ENCODE measurements around the gene CDK15. TPM values are rescaled to one million over a fixed set of nuclear protein-coding genes. Genes with fewer than 3 reads are reported as not detected.

The CDK15 gene
- total RNA-seq, 3 donors from 2014 or later (not counting 1 experiment from before 2014, with no cell fraction given), result 0.72 to 2.5 TPM; not detected in 1

GRCh38 chr2:201913201-201913600 is 106.9 kb downstream of the CDK15 start:
- H3K27ac ChIP-seq (ENCODE audit: low read length), result no peak overlapping the region
- H3K27me3 ChIP-seq (ENCODE audit: control insufficient read depth, insufficient read depth, low read length), result no peaks in the 10 kb centered on the region
- ATAC-seq (no peak), DNase-seq (no peak)
- TF ChIP-seq, protein P1, sequence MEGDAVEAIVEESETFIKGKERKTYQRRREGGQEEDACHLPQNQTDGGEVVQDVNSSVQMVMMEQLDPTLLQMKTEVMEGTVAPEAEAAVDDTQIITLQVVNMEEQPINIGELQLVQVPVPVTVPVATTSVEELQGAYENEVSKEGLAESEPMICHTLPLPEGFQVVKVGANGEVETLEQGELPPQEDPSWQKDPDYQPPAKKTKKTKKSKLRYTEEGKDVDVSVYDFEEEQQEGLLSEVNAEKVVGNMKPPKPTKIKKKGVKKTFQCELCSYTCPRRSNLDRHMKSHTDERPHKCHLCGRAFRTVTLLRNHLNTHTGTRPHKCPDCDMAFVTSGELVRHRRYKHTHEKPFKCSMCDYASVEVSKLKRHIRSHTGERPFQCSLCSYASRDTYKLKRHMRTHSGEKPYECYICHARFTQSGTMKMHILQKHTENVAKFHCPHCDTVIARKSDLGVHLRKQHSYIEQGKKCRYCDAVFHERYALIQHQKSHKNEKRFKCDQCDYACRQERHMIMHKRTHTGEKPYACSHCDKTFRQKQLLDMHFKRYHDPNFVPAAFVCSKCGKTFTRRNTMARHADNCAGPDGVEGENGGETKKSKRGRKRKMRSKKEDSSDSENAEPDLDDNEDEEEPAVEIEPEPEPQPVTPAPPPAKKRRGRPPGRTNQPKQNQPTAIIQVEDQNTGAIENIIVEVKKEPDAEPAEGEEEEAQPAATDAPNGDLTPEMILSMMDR (IDR thresholded peaks at IDR 0.05), result no peak
- no peak overlapping the region for H3K4me3 Mint-ChIP-seq
- H3K9me3 ChIP-seq (ENCODE audit: control insufficient read depth, insufficient read depth, low read length), result no peaks in the 10 kb centered on the region
- no peak overlapping the region for H3K4me3 ChIP-seq (ENCODE audit: low read length)
- no peaks in the 10 kb centered on the region for H3K4me1 ChIP-seq (ENCODE audit: control insufficient read depth, insufficient read depth, low read length)
- H3K27me3 Mint-ChIP-seq (ENCODE audit: low read depth in 2 of 2), result no peaks in the 10 kb centered on the region
- no peaks in the 10 kb centered on the region for H3K36me3 ChIP-seq (ENCODE audit: control insufficient read depth, insufficient read depth, low read length)
- intact Hi-C loops (cut with micrococcal nuclease), result no loop called here
- no peaks in the 10 kb centered on the region for H3K36me3 Mint-ChIP-seq
- no peaks in the 10 kb centered on the region for H3K9me3 Mint-ChIP-seq
- H3K4me1 Mint-ChIP-seq, result peaks cover 9 to 14% of the 10 kb centered on the region in 2 donors
- WGBS (ENCODE audit: insufficient coverage), result 71% methylated on average over 3 of the region's 4 CpGs
- H3K27ac Mint-ChIP-seq, result no peak overlapping the region

GRCh38 chr2:201915446-201915845 is 109.1 kb downstream of the CDK15 start:
- TF ChIP-seq, protein P1 (IDR thresholded peaks at IDR 0.05), result no peak
- H3K27ac Mint-ChIP-seq, result no peak overlapping the region
- H3K4me1 Mint-ChIP-seq, result no peaks in the 10 kb centered on the region
- intact Hi-C loops (cut with micrococcal nuclease), result no loop called here
- DNase-seq, result no peak
- Histone ChIP-seq H3K27ac (ENCODE audit: low read length) (no peak overlapping the region), H3K27me3 (ENCODE audit: control insufficient read depth, insufficient read depth, low read length) (no peaks in the 10 kb centered on the region), H3K9me3 (ENCODE audit: control insufficient read depth, insufficient read depth, low read length) (no peaks in the 10 kb centered on the region), H3K4me1 (ENCODE audit: control insufficient read depth, insufficient read depth, low read length) (no peaks in the 10 kb centered on the region), H3K4me3 (ENCODE audit: low read length) (no peak overlapping the region), H3K36me3 (ENCODE audit: control insufficient read depth, insufficient read depth, low read length) (no peaks in the 10 kb centered on the region)
- no peak for ATAC-seq
- H3K9me3 Mint-ChIP-seq, result no peaks in the 10 kb centered on the region
- H3K36me3 Mint-ChIP-seq, result no peaks in the 10 kb centered on the region
- no peak overlapping the region for H3K4me3 Mint-ChIP-seq
- no peaks in the 10 kb centered on the region for H3K27me3 Mint-ChIP-seq (ENCODE audit: low read depth in 2 of 2)
- whole genome bisulfite sequencing (ENCODE audit: insufficient coverage), result 83% methylated on average over 3 of the region's 3 CpGs

- H3K36me3 Mint-ChIP-seq, result no peaks in the 10 kb centered on the region
- Histone ChIP-seq H3K4me3 (ENCODE audit: low read length) (no peak overlapping the region), H3K27ac (ENCODE audit: low read length) (no peak overlapping the region), H3K9me3 (ENCODE audit: control insufficient read depth, insufficient read depth, low read length) (no peaks in the 10 kb centered on the region), H3K27me3 (ENCODE audit: control insufficient read depth, insufficient read depth, low read length) (no peaks in the 10 kb centered on the region), H3K4me1 (ENCODE audit: control insufficient read depth, insufficient read depth, low read length) (no peaks in the 10 kb centered on the region), H3K36me3 (ENCODE audit: control insufficient read depth, insufficient read depth, low read length) (no peaks in the 10 kb centered on the region)
- H3K27ac Mint-ChIP-seq, result no peak overlapping the region
- 97% methylated on average over 4 of the region's 4 CpGs for WGBS (ENCODE audit: insufficient coverage)
- H3K4me3 Mint-ChIP-seq, result no peak overlapping the region
- H3K4me1 Mint-ChIP-seq, result no peaks in the 10 kb centered on the region
- H3K27me3 Mint-ChIP-seq (ENCODE audit: low read depth in 2 of 2), result peaks cover 0 to 3% of the 10 kb centered on the region in 2 donors
- TF ChIP-seq, protein P1 (IDR thresholded peaks at IDR 0.05), result no peak
- no peak for ATAC-seq
- no peaks in the 10 kb centered on the region for H3K9me3 Mint-ChIP-seq
- no peak for DNase-seq
- intact Hi-C loops (cut with micrococcal nuclease), result no loop called here
Measured at GRCh38 chr2:201916565-201916964, 110.2 kb downstream of the CDK15 start.

GRCh38 chr2:201918616-201919307 is 112.4 kb downstream of the CDK15 start:
- intact Hi-C loops (cut with micrococcal nuclease), result no loop called here
- no peaks in the 10 kb centered on the region for H3K4me1 Mint-ChIP-seq
- Histone ChIP-seq H3K27me3 (ENCODE audit: control insufficient read depth, insufficient read depth, low read length) (no peaks in the 10 kb centered on the region), H3K4me1 (ENCODE audit: control insufficient read depth, insufficient read depth, low read length) (no peaks in the 10 kb centered on the region), H3K9me3 (ENCODE audit: control insufficient read depth, insufficient read depth, low read length) (no peaks in the 10 kb centered on the region), H3K36me3 (ENCODE audit: control insufficient read depth, insufficient read depth, low read length) (no peaks in the 10 kb centered on the region), H3K27ac (ENCODE audit: low read length) (no peak overlapping the region), H3K4me3 (ENCODE audit: low read length) (no peak overlapping the region)
- ATAC-seq, result no peak
- WGBS (ENCODE audit: insufficient coverage), result 89% methylated on average over 10 of the region's 10 CpGs
- no peak overlapping the region for H3K27ac Mint-ChIP-seq
- no peaks in the 10 kb centered on the region for H3K36me3 Mint-ChIP-seq
- no peak for DNase-seq
- H3K4me3 Mint-ChIP-seq, result no peak overlapping the region
- TF ChIP-seq, protein P1 (IDR thresholded peaks at IDR 0.05), result no peak
- H3K27me3 Mint-ChIP-seq (ENCODE audit: low read depth in 2 of 2), result peaks cover 0 to 5% of the 10 kb centered on the region in 2 donors
- H3K9me3 Mint-ChIP-seq, result peaks cover 0 to 2% of the 10 kb centered on the region in 2 donors

Measured in natural killer cell (primary cell).